ENCODE results near the gene PRUNE2. TPM values are rescaled to one million over a fixed set of nuclear protein-coding genes. Genes with fewer than 3 reads are reported as not detected.

PRUNE2 gene
- total and polyA plus RNA-seq, 4 donors = 3.8 to 18.1 (median 7.8) TPM

GRCh38 chr9:76845254-76845653 lies 60.7 kb downstream of the PRUNE2 start:
- 85 to 89% methylated on average over 4 of the region's 4 CpGs for WGBS, 2 donors
- no peaks in the 10 kb centered on the region for H3K9me3 ChIP-seq (ENCODE audit: control insufficient read depth in 4 of 4, insufficient read depth in 3 of 4, low read length in 3 of 4)
- H3K4me3 ChIP-seq = no peak overlapping the region
- no peak overlapping the region for H3K9ac ChIP-seq (ENCODE audit: insufficient read depth in 1 of 2, low read length in 2 of 2)
- no peaks in the 10 kb centered on the region for H3K27me3 ChIP-seq (ENCODE audit: control insufficient read depth in 3 of 3, insufficient read depth in 3 of 3, low read length in 2 of 3)
- H3K4me1 ChIP-seq (ENCODE audit: control insufficient read depth in 5 of 5, insufficient read depth in 5 of 5, low read length in 5 of 5) = no peaks in the 10 kb centered on the region
- no peak for TF ChIP-seq CTCF (IDR thresholded peaks at IDR 0.05; ENCODE audit: control extremely low read depth, extremely low read depth)
- no peaks in the 10 kb centered on the region for H3K36me3 ChIP-seq (ENCODE audit: control insufficient read depth in 4 of 4, insufficient read depth in 4 of 4, low read length in 4 of 4)
- no peak for DNase-seq
- H3K27ac ChIP-seq (ENCODE audit: low read depth in 1 of 2, low read length in 1 of 2) = no peak overlapping the region
- no peak for ATAC-seq (ENCODE audit: insufficient read depth, low FRiP score)

- Histone ChIP-seq H3K4me3 (no peak overlapping the region), H3K9ac (ENCODE audit: insufficient read depth in 1 of 2, low read length in 2 of 2) (no peak overlapping the region), H3K9me3 (ENCODE audit: control insufficient read depth in 4 of 4, insufficient read depth in 3 of 4, low read length in 3 of 4) (no peaks in the 10 kb centered on the region), H3K27ac (ENCODE audit: low read depth in 1 of 2, low read length in 1 of 2) (peak overlapping the region in 1 of 2 donors; percentile 56), H3K27me3 (ENCODE audit: control insufficient read depth in 3 of 3, insufficient read depth in 3 of 3, low read length in 2 of 3) (no peaks in the 10 kb centered on the region), H3K36me3 (ENCODE audit: control insufficient read depth in 4 of 4, insufficient read depth in 4 of 4, low read length in 4 of 4) (no peaks in the 10 kb centered on the region), H3K4me1 (ENCODE audit: control insufficient read depth in 5 of 5, insufficient read depth in 5 of 5, low read length in 5 of 5) (no peaks in the 10 kb centered on the region)
- DNase-seq (peak in 2 of 3 donors; percentile 1 to 12), ATAC-seq (ENCODE audit: insufficient read depth, low FRiP score) (no peak)
- WGBS, 2 donors = 60 to 74% methylated on average over 7 of the region's 7 CpGs
- no peak for TF ChIP-seq CTCF (IDR thresholded peaks at IDR 0.05; ENCODE audit: control extremely low read depth, extremely low read depth)
Measured at GRCh38 chr9:76835571-76836283, 70.2 kb downstream of the PRUNE2 start.

GRCh38 chr9:76828447-76828846 lies 77.5 kb downstream of the PRUNE2 start:
- Histone ChIP-seq H3K4me1 (ENCODE audit: control insufficient read depth in 5 of 5, insufficient read depth in 5 of 5, low read length in 5 of 5) (no peaks in the 10 kb centered on the region), H3K9ac (ENCODE audit: insufficient read depth in 1 of 2, low read length in 2 of 2) (no peak overlapping the region), H3K4me3 (no peak overlapping the region), H3K9me3 (ENCODE audit: control insufficient read depth in 4 of 4, insufficient read depth in 3 of 4, low read length in 3 of 4) (no peaks in the 10 kb centered on the region), H3K27ac (ENCODE audit: low read depth in 1 of 2, low read length in 1 of 2) (no peak overlapping the region), H3K36me3 (ENCODE audit: control insufficient read depth in 4 of 4, insufficient read depth in 4 of 4, low read length in 4 of 4) (no peaks in the 10 kb centered on the region), H3K27me3 (ENCODE audit: control insufficient read depth in 3 of 3, insufficient read depth in 3 of 3, low read length in 2 of 3) (peaks cover 0 to 2% (median 0%) of the 10 kb centered on the region in 3 donors)
- ATAC-seq (ENCODE audit: insufficient read depth, low FRiP score) (no peak), DNase-seq (no peak)
- no peak for TF ChIP-seq CTCF (IDR thresholded peaks at IDR 0.05; ENCODE audit: control extremely low read depth, extremely low read depth)
- WGBS, 2 donors = 81 to 82% methylated on average over 3 of the region's 3 CpGs
